HEK293 (cell line): Measurements from ENCODE around the gene CSF3R.

Experiments
- EGR2 ChIP-seq: fragments of 450-650 bp; formaldehyde crosslinking; IDR thresholded peaks from 2 replicates; pipeline ENCODE4 v1.5.1; 2016; ENCODE audit warnings: low read depth, missing biosample characterization, missing genetic modification characterization
- ZBTB8A ChIP-seq: fragments of 450-650 bp; formaldehyde crosslinking; IDR thresholded peaks from 2 replicates; pipeline ENCODE4 v1.5.1; 2016; ENCODE audit warnings: missing biosample characterization, missing genetic modification characterization
- ZNF266 ChIP-seq: fragments of 450-650 bp; formaldehyde crosslinking; IDR thresholded peaks from 2 replicates; pipeline ENCODE4 v1.5.1; 2016; ENCODE audit warnings: missing biosample characterization, missing genetic modification characterization, low read depth
- ZNF335 ChIP-seq: fragments of 450-650 bp; formaldehyde crosslinking; conservative IDR thresholded peaks from 2 replicates; pipeline ENCODE4 v1.5.1; 2016; ENCODE audit warnings: missing biosample characterization, missing genetic modification characterization
- ZNF394 ChIP-seq: fragments of 450-650 bp; formaldehyde crosslinking; IDR thresholded peaks from 2 replicates; pipeline ENCODE4 v1.5.1; 2016; ENCODE audit warnings: missing biosample characterization, missing genetic modification characterization, mild to moderate bottlenecking, moderate library complexity, borderline replicate concordance
- ZNF473 ChIP-seq: fragments of 450-650 bp; formaldehyde crosslinking; IDR thresholded peaks from 2 replicates; pipeline ENCODE4 v1.5.1; 2017; ENCODE audit warnings: missing biosample characterization, missing genetic modification characterization
- ZNF48 ChIP-seq: fragments of 450-650 bp; formaldehyde crosslinking; IDR thresholded peaks from 2 replicates; pipeline ENCODE4 v1.5.1; 2016; ENCODE audit warnings: missing biosample characterization, missing genetic modification characterization
- ZNF544 ChIP-seq: fragments of 450-650 bp; formaldehyde crosslinking; IDR thresholded peaks from 2 replicates; pipeline ENCODE4 v1.5.0; 2017; ENCODE audit warnings: missing biosample characterization, missing genetic modification characterization
- ZNF610 ChIP-seq: fragments of 450-650 bp; formaldehyde crosslinking; IDR thresholded peaks from 2 replicates; pipeline ENCODE4 v1.5.1; 2016; ENCODE audit warnings: missing biosample characterization, missing genetic modification characterization, borderline replicate concordance
- ZNF664 ChIP-seq: fragments of 450-650 bp; formaldehyde crosslinking; IDR thresholded peaks from 2 replicates; pipeline ENCODE4 v1.5.1; 2016; ENCODE audit warnings: missing biosample characterization, missing genetic modification characterization
- ZNF792 ChIP-seq: fragments of 450-650 bp; formaldehyde crosslinking; IDR thresholded peaks from 2 replicates; pipeline ENCODE4 v1.5.1; 2016; ENCODE audit warnings: missing biosample characterization, missing genetic modification characterization
- ZSCAN23 ChIP-seq: fragments of 450-650 bp; formaldehyde crosslinking; IDR thresholded peaks from 2 replicates; pipeline ENCODE4 v1.5.1; 2016; ENCODE audit warnings: missing biosample characterization, missing genetic modification characterization
- TF ChIP-seq, protein P1 (sequence below): fragments of 450-650 bp; formaldehyde crosslinking; IDR thresholded peaks from 2 replicates; pipeline ENCODE4 v1.5.1; 2017; ENCODE audit warnings: missing biosample characterization, missing genetic modification characterization
- TF ChIP-seq, protein P2 (sequence below): fragments of 450-650 bp; formaldehyde crosslinking; IDR thresholded peaks from 2 replicates; pipeline ENCODE4 v1.5.1; 2016; ENCODE audit warnings: missing biosample characterization, missing genetic modification characterization, low read depth
- TF ChIP-seq, protein P3 (sequence below): fragments of 450-650 bp; formaldehyde crosslinking; IDR thresholded peaks from 2 replicates; pipeline ENCODE4 v1.5.1; 2016; ENCODE audit warnings: missing biosample characterization, missing genetic modification characterization
- TF ChIP-seq, protein P4 (sequence below): fragments of 450-650 bp; IDR thresholded peaks from 2 replicates; pipeline ENCODE4 v1.5.1; 2018; ENCODE audit warnings: missing biosample characterization, mild to moderate bottlenecking, missing genetic modification characterization
- TF ChIP-seq, protein P5 (sequence below): fragments of 450-650 bp; formaldehyde crosslinking; conservative IDR thresholded peaks from 2 replicates; pipeline ENCODE4 v1.5.1; 2016; ENCODE audit warnings: low read depth, missing biosample characterization, missing genetic modification characterization
- TF ChIP-seq, protein P6 (sequence below): fragments of 450-650 bp; formaldehyde crosslinking; IDR thresholded peaks from 2 replicates; pipeline ENCODE4 v1.5.1; 2016; ENCODE audit warnings: missing biosample characterization, missing genetic modification characterization
- TF ChIP-seq, protein P7 (sequence below): fragments of 450-650 bp; formaldehyde crosslinking; IDR thresholded peaks from 2 replicates; pipeline ENCODE4 v1.5.1; 2016; ENCODE audit warnings: missing biosample characterization, missing genetic modification characterization, borderline replicate concordance

CSF3R gene

DNA sequence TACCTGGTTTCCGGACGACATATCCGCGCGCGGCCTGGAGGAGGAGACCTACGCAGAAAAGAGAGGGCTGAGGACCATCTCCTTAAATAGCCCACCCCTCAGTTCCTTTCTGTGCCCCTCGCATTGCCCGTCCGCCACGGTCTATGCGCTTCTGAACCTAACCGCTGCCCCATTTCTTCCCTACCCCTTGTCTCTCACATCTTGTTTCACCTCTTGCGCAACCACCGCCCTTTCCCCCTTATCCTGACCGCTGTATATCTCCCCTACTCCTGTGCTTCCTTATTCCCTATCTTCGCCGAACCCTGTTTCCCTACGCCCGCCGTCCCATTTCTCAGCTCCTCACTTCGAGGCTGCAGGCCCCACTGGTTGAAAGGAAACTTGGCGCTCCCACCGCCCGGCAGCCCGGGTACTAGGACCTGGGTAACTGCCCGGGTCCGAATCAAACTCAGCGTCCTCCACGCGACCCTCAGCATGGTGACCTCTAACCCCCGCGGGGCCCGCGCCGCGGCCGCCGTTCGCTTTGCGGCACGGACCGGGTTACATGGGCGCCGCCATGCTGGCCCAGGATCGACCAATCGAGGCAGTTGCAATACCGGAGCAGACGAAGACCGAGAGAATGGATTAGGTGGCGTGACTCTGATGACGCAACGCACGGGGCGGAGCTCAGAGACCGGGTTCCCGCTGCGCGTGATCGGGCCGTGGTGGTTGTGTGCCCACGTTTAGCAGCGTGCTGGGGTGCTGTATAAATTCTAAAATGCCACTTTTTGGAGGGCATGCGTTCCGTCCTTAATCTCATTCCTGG lies 18.7 kb downstream of the CSF3R start, which contains the start of gene MRPS15 (continued):
- TF ChIP-seq, protein P1, sequence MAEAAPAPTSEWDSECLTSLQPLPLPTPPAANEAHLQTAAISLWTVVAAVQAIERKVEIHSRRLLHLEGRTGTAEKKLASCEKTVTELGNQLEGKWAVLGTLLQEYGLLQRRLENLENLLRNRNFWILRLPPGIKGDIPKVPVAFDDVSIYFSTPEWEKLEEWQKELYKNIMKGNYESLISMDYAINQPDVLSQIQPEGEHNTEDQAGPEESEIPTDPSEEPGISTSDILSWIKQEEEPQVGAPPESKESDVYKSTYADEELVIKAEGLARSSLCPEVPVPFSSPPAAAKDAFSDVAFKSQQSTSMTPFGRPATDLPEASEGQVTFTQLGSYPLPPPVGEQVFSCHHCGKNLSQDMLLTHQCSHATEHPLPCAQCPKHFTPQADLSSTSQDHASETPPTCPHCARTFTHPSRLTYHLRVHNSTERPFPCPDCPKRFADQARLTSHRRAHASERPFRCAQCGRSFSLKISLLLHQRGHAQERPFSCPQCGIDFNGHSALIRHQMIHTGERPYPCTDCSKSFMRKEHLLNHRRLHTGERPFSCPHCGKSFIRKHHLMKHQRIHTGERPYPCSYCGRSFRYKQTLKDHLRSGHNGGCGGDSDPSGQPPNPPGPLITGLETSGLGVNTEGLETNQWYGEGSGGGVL (tag by site-specific recombination), result 0 out of 2 replicates have a peak, but pooled peaks have one; percentile 9
- TF ChIP-seq, protein P2, sequence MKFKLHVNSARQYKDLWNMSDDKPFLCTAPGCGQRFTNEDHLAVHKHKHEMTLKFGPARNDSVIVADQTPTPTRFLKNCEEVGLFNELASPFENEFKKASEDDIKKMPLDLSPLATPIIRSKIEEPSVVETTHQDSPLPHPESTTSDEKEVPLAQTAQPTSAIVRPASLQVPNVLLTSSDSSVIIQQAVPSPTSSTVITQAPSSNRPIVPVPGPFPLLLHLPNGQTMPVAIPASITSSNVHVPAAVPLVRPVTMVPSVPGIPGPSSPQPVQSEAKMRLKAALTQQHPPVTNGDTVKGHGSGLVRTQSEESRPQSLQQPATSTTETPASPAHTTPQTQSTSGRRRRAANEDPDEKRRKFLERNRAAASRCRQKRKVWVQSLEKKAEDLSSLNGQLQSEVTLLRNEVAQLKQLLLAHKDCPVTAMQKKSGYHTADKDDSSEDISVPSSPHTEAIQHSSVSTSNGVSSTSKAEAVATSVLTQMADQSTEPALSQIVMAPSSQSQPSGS (tag by site-specific recombination), result peak; percentile 96
- TF ChIP-seq ZNF610 (tag by site-specific recombination), result no peak
- TF ChIP-seq ZNF664 (tag by site-specific recombination), result no peak; the same call in 1 of the 2 replicates
- TF ChIP-seq, protein P3, sequence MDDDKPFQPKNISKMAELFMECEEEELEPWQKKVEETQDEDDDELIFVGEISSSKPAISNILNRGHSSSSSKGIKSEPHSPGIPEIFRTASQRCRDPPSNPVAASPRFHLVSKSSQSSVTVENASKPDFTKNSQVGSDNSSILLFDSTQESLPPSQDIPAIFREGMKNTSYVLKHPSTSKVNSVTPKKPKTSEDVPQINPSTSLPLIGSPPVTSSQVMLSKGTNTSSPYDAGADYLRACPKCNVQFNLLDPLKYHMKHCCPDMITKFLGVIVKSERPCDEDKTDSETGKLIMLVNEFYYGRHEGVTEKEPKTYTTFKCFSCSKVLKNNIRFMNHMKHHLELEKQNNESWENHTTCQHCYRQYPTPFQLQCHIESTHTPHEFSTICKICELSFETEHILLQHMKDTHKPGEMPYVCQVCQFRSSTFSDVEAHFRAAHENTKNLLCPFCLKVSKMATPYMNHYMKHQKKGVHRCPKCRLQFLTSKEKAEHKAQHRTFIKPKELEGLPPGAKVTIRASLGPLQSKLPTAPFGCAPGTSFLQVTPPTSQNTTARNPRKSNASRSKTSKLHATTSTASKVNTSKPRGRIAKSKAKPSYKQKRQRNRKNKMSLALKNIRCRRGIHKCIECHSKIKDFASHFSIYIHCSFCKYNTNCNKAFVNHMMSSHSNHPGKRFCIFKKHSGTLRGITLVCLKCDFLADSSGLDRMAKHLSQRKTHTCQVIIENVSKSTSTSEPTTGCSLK (tag by site-specific recombination), result no peak
- no peak for TF ChIP-seq ZNF266 (tag by site-specific recombination)
- peak; percentile 56 for TF ChIP-seq ZBTB8A (tag by site-specific recombination)
- peak; percentile 69 for TF ChIP-seq ZNF394
- TF ChIP-seq ZNF473 (tag by site-specific recombination), result no peak
- peak; percentile 7; the same call in 1 of the 2 replicates for TF ChIP-seq ZSCAN23 (tag by site-specific recombination)
- no peak for TF ChIP-seq ZNF48
- TF ChIP-seq EGR2 (tag by site-specific recombination), result peak; percentile 51; the same call in 1 of the 2 replicates
- TF ChIP-seq, protein P4, sequence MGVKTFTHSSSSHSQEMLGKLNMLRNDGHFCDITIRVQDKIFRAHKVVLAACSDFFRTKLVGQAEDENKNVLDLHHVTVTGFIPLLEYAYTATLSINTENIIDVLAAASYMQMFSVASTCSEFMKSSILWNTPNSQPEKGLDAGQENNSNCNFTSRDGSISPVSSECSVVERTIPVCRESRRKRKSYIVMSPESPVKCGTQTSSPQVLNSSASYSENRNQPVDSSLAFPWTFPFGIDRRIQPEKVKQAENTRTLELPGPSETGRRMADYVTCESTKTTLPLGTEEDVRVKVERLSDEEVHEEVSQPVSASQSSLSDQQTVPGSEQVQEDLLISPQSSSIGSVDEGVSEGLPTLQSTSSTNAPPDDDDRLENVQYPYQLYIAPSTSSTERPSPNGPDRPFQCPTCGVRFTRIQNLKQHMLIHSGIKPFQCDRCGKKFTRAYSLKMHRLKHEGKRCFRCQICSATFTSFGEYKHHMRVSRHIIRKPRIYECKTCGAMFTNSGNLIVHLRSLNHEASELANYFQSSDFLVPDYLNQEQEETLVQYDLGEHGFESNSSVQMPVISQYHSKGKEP (tag by site-specific recombination), result peak; percentile 94
- no peak; the same call in 1 of the 2 replicates for TF ChIP-seq ZNF792 (tag by site-specific recombination)
- TF ChIP-seq, protein P5, sequence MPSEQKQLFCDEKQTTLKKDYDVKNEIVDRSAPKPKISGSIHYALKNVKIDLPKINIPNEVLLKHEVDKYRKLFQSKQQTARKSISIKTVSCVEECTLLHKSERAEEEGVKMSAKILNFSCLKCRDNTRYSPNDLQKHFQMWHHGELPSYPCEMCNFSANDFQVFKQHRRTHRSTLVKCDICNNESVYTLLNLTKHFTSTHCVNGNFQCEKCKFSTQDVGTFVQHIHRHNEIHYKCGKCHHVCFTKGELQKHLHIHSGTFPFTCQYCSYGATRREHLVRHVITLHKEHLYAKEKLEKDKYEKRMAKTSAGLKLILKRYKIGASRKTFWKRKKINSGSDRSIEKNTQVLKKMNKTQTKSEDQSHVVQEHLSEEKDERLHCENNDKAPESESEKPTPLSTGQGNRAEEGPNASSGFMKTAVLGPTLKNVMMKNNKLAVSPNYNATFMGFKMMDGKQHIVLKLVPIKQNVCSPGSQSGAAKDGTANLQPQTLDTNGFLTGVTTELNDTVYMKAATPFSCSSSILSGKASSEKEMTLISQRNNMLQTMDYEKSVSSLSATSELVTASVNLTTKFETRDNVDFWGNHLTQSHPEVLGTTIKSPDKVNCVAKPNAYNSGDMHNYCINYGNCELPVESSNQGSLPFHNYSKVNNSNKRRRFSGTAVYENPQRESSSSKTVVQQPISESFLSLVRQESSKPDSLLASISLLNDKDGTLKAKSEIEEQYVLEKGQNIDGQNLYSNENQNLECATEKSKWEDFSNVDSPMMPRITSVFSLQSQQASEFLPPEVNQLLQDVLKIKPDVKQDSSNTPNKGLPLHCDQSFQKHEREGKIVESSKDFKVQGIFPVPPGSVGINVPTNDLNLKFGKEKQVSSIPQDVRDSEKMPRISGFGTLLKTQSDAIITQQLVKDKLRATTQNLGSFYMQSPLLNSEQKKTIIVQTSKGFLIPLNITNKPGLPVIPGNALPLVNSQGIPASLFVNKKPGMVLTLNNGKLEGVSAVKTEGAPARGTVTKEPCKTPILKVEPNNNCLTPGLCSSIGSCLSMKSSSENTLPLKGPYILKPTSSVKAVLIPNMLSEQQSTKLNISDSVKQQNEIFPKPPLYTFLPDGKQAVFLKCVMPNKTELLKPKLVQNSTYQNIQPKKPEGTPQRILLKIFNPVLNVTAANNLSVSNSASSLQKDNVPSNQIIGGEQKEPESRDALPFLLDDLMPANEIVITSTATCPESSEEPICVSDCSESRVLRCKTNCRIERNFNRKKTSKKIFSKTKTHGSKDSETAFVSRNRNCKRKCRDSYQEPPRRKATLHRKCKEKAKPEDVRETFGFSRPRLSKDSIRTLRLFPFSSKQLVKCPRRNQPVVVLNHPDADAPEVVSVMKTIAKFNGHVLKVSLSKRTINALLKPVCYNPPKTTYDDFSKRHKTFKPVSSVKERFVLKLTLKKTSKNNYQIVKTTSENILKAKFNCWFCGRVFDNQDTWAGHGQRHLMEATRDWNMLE (tag by site-specific recombination), result peak; percentile 81
- TF ChIP-seq ZNF335 (tag by site-specific recombination), result peak; percentile 100
- TF ChIP-seq ZNF544, result no peak
- TF ChIP-seq, protein P6, sequence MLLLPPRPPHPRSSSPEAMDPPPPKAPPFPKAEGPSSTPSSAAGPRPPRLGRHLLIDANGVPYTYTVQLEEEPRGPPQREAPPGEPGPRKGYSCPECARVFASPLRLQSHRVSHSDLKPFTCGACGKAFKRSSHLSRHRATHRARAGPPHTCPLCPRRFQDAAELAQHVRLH (tag by site-specific recombination), result peak; percentile 90
- TF ChIP-seq, protein P7, sequence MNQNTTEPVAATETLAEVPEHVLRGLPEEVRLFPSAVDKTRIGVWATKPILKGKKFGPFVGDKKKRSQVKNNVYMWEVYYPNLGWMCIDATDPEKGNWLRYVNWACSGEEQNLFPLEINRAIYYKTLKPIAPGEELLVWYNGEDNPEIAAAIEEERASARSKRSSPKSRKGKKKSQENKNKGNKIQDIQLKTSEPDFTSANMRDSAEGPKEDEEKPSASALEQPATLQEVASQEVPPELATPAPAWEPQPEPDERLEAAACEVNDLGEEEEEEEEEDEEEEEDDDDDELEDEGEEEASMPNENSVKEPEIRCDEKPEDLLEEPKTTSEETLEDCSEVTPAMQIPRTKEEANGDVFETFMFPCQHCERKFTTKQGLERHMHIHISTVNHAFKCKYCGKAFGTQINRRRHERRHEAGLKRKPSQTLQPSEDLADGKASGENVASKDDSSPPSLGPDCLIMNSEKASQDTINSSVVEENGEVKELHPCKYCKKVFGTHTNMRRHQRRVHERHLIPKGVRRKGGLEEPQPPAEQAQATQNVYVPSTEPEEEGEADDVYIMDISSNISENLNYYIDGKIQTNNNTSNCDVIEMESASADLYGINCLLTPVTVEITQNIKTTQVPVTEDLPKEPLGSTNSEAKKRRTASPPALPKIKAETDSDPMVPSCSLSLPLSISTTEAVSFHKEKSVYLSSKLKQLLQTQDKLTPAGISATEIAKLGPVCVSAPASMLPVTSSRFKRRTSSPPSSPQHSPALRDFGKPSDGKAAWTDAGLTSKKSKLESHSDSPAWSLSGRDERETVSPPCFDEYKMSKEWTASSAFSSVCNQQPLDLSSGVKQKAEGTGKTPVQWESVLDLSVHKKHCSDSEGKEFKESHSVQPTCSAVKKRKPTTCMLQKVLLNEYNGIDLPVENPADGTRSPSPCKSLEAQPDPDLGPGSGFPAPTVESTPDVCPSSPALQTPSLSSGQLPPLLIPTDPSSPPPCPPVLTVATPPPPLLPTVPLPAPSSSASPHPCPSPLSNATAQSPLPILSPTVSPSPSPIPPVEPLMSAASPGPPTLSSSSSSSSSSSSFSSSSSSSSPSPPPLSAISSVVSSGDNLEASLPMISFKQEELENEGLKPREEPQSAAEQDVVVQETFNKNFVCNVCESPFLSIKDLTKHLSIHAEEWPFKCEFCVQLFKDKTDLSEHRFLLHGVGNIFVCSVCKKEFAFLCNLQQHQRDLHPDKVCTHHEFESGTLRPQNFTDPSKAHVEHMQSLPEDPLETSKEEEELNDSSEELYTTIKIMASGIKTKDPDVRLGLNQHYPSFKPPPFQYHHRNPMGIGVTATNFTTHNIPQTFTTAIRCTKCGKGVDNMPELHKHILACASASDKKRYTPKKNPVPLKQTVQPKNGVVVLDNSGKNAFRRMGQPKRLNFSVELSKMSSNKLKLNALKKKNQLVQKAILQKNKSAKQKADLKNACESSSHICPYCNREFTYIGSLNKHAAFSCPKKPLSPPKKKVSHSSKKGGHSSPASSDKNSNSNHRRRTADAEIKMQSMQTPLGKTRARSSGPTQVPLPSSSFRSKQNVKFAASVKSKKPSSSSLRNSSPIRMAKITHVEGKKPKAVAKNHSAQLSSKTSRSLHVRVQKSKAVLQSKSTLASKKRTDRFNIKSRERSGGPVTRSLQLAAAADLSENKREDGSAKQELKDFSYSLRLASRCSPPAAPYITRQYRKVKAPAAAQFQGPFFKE, result no peak
